ENCODE measurements around the gene BEST2. TPM values are rescaled to one million over a fixed set of nuclear protein-coding genes. Genes with fewer than 3 reads are reported as not detected.
"Not testable (repeated sequence)": the region's sequence is repeated elsewhere in the genome, so short reads cannot be mapped to it uniquely, and the experiment has no call there.

Gene BEST2
- total RNA-seq, 2 donors from 2014 or later, result not detected

DNA sequence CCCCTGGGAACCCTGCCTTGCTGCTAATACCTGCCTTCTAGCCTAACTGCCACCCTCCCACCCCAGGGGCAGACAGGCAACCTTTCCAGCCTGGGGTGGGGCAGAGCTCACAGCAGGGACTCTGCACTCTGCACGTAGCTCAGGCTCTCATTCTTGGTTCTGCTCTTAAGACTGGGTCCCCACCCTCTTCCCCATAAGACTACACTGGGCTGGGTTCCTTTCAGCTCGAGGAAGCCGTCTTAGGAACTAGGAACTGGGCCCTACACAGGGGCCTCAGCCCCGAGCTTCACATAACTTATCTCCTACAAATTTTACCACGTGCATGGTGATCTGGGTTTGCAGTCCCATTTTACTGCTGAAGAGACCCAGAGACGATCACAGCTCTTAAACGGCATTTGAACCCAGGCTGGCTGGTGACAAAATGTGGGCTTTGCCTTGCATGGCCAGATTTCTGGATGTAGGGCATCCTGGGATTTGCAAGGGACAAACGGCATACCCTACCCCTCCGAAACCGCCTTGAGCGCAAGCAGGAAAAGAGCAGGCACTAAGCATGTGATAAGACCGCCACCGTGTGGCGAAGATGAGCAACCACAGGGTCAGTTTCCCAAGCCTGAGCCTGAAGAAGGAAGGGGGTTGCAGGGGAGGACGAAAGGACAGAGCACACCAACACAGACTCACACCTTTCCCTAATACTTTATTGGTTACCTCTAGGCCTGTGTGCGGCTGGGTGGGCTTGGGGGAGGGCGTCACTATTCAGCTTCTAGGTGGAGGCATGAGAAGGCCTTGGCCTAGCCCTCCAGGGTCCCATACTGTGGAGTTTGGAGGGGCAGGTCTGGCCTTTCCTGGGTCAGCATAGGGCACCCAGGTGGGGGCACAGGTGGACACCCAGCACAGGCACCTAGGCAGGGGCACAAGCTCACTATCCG, 44.8 kb downstream of the BEST2 start:
- peaks cover 5 to 14% of the 10 kb centered on the region in 2 donors for H3K36me3 Mint-ChIP-seq (ENCODE audit: insufficient read depth in 2 of 2)
- peak overlapping the region; percentile 87 to 94 for H3K4me3 Mint-ChIP-seq
- ATAC-seq (replicated peaks in 1 of 2) (peak in 1 of 2 donors; percentile 7), DNase-seq (peak; percentile 76 to 79)
- no peaks in the 10 kb centered on the region for H3K9me3 Mint-ChIP-seq
- H3K4me1 Mint-ChIP-seq (ENCODE audit: low read depth), result peaks cover 45% of the 10 kb centered on the region
- no peaks in the 10 kb centered on the region for H3K27me3 Mint-ChIP-seq (ENCODE audit: low read depth)
- H3K27ac Mint-ChIP-seq, result peak overlapping the region; percentile 43

DNA sequence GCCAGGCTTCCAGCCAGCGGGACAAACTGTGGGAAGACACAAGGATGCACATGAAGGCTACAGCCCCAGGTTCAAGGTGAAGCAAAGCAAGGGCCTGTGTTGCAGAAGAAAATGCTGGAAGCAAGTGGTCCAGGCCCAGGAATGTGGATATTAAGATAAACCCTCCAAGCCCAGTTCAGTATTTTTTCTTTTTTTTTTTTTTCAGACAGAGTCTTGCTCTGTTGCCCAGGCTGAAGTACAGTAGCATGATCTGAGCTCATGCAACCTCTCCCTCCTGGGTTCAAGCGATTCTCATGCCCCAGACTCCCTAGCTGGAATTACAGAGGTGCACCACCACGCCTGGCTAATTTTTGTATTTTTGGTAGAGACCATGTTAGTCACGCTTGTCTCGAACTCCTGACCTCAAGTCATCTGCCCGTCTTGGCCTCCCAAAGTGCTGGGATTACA, 45.6 kb downstream of the BEST2 start:
- Mint-ChIP-seq H3K9me3 (no peaks in the 10 kb centered on the region), H3K27me3 (ENCODE audit: low read depth) (no peaks in the 10 kb centered on the region), H3K36me3 (ENCODE audit: insufficient read depth in 2 of 2) (peaks cover 5 to 11% of the 10 kb centered on the region in 2 donors), H3K27ac (no peak overlapping the region), H3K4me1 (ENCODE audit: low read depth) (peaks cover 47% of the 10 kb centered on the region), H3K4me3 (no peak overlapping the region)
- no peak for DNase-seq
- no peak for ATAC-seq (replicated peaks in 1 of 2)

DNA sequence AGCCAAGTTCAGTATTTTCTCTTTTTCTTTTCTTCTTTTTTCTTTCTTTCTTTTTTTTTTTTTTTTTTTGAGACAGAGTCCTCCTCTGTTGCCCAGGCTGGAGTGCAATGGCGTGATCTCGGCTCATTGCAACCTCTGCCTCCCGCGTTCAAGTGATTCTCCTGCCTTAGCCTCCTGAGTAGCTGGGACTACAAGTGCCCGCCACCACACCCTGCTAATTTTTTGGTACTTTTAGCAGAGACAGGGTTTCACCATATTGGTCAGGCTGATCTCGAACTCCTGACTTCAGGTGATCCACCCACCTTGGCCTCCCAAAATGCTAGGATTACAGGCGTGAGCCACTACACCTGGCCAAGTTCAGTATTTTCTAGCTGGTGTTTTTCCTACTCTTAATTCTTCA, 46.0 kb downstream of the BEST2 start:
- not testable (repeated sequence) for ATAC-seq (replicated peaks in 1 of 2); H3K9me3 Mint-ChIP-seq; DNase-seq; H3K4me3 Mint-ChIP-seq; H3K27me3 Mint-ChIP-seq (ENCODE audit: low read depth)
- H3K4me1 Mint-ChIP-seq (ENCODE audit: low read depth), result peaks cover 51% of the 10 kb centered on the region
- peak overlapping the region; percentile 68 for H3K27ac Mint-ChIP-seq
- peaks cover 5 to 11% of the 10 kb centered on the region in 2 donors for H3K36me3 Mint-ChIP-seq (ENCODE audit: insufficient read depth in 2 of 2)

DNA sequence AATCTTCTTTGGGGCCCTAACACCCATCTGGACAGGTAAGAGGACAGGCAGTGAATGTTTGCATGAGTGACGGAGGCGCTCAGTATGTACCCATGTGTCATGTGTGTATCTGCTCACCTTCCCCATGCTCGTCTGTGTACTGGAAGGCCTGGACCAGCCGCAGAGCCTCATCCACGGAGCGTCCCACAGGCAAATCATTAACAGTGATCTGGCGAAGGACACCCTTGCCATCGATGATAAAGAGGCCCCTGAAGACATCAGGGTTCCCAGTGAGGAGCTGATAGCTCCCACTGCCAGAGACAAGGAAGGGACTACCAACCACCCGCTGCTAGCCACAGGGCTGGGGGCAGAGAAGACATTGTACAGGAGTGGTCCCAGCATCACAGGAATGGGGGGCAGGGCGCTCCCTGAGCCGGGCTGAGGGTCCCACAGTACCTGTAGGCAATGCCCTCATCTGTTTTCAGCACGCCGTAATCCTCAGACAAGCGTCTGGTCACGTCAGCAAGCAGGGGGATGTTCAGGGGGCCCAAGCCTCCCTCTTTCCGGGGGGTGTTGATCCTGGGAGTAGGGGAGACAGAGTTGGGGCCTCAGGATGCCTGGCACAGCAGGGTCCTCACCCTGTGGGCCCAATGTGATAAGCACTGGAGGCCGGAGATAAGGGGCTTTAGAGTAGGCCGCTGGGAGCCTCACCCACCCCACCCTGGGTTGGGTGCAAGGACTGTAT, 48.3 kb downstream of the BEST2 start:
- Mint-ChIP-seq H3K27ac (no peak overlapping the region), H3K27me3 (ENCODE audit: low read depth) (no peaks in the 10 kb centered on the region), H3K4me3 (peak overlapping the region; percentile 94), H3K4me1 (ENCODE audit: low read depth) (peaks cover 43% of the 10 kb centered on the region), H3K9me3 (no peaks in the 10 kb centered on the region), H3K36me3 (ENCODE audit: insufficient read depth in 2 of 2) (peaks cover 1 to 5% of the 10 kb centered on the region in 2 donors)
- no peak for DNase-seq
- ATAC-seq (replicated peaks in 1 of 2), result no peak

DNA sequence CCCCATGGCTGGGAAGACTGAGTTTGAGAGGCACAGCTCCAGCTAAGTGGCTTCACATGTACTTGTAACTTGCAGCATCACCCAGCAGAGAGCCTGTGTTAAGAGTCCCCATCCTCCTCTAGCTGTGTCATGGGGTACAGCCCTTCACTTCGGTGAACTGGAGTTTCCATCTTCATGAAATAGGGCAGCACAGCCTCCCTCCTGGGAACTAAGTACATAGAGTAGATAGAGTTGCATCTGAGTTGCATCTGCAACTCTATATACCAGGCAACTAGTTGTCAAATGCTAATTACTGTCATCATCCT, 48.8 kb downstream of the BEST2 start:
- DNase-seq, result no peak
- Mint-ChIP-seq H3K27me3 (ENCODE audit: low read depth) (no peaks in the 10 kb centered on the region), H3K36me3 (ENCODE audit: insufficient read depth in 2 of 2) (peaks cover 1 to 5% of the 10 kb centered on the region in 2 donors), H3K4me1 (ENCODE audit: low read depth) (peaks cover 42% of the 10 kb centered on the region), H3K9me3 (no peaks in the 10 kb centered on the region), H3K27ac (peak overlapping the region; percentile 68), H3K4me3 (peak overlapping the region; percentile 94)
- no peak for ATAC-seq (replicated peaks in 1 of 2)

DNA sequence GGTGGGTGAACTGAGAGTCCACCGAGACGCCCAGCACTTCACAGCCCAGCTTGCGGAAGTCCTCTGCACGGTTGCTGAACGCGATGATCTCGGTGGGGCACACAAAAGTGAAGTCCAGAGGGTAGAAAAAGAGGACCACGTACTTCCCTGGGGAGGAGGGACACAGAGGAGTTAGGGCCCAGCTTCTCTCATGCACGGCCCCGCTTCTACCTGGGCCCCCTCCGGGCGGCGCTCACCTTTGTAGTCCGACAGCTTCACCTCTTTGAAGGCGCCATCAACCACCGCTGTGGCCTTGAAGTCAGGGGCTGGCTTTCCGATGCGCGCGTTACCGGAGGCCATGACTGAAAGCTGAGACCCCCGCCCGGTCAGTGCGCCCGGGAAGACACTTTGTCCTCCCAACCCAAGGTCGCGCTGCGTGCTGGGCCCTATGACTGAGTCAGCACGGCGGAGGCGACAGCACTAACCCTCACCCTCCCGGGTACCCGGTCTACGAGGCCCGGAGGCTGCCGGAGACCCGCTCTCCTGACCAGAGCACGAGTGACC, 49.4 kb downstream of the BEST2 start:
- Mint-ChIP-seq H3K36me3 (ENCODE audit: insufficient read depth in 2 of 2) (peaks cover 1 to 5% of the 10 kb centered on the region in 2 donors), H3K4me3 (peak overlapping the region; percentile 94), H3K9me3 (no peaks in the 10 kb centered on the region), H3K4me1 (ENCODE audit: low read depth) (peaks cover 41% of the 10 kb centered on the region), H3K27me3 (ENCODE audit: low read depth) (no peaks in the 10 kb centered on the region), H3K27ac (peak overlapping the region; percentile 87)
- DNase-seq (peak; percentile 35 to 47), ATAC-seq (replicated peaks in 1 of 2) (peak; percentile 31 to 32)

DNA sequence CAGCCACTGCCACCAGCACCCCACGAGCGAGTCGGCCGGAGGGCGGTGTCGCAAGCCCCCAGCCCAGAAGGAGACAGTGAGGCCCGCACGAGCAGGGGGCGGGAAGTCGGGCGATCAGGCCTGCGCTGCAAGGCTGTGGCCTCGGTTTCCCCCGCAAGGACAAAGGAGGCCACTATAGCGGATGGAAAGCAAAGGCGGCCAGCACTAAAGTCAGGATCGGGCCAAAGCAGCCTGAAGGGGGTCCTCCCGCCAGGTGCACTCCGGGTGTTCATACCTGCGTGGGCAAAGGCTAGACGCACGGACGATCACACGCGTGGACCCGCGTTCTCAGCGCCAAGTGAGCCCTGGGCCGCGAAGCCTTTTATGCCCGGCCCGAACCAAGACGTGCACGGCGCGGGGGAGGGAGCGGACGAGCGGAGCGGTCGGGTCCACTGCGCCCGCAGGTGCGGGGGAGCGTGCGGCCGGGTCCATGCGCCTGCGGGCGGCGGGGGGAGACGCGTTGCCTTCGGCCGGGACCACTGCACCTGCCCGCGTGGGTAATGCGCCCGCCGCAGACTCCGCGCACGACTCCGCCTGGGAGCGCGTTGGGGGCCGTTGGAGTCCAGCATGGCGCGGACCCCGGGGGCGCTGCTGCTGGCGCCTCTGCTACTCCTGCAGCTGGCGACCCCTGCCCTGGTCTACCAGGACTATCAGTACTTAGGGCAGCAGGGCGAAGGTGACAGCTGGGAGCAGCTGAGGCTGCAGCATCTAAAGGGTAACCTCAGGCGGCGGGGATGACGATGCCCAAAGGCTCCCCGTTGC, 50.1 kb downstream of the BEST2 start, which contains the start of the genes PRDX2 and THSD8:
TSS of gene PRDX2 (minus strand) at position 335 of the 801 bp plus-strand sequence. CDS start 539 bp downstream, outside the sequence.
TSS of gene THSD8 (plus strand) at position 604 of the 801 bp plus-strand sequence. CDS start at position 607, 3 bp downstream.
- no peaks in the 10 kb centered on the region for H3K9me3 Mint-ChIP-seq
- ATAC-seq (replicated peaks in 1 of 2) (peak; percentile 70 to 71), DNase-seq (peak; percentile 88 to 90)

DNA sequence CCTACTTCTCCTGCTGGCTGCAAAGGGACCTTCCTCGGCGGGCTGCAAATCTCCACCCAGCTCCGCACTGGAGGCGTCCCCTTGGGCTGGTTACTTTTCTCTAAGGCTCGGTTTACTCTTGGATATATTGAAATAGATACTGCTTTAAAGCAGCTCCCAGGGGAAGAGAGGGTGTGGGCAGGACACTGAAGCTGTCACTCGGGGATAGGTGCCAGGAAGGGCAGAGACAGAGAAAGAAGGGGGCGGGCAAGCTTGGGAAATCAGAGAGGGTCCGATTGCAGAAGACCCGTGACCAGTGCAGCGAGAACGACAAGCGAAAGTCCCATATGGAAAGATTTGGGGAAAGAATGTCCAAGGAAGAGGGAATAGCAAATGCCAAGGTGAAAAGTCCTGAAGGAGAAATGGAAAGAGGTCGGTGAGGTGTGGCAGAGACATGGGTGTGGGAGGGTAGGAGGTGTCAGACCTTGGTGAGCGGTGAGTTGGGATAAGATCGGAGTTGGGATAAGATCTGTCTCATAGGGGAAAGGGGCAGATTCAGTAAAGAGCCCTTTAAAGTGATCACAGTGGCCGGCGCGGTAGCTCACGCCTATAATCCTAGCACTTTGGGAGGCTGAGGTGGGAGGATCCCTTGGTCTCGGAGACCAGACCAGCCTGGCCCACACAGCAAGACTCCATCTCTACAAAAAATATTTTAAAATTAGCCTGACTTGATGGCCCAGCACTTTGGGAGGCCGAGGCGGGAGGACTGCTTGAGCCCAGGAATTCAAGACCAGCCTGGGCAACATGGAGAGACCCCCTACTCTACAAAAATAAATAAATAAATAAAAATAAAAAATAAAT, 50.9 kb downstream of the BEST2 start:
- Mint-ChIP-seq H3K4me1 (ENCODE audit: low read depth) (peaks cover 47% of the 10 kb centered on the region), H3K27ac (no peak overlapping the region), H3K27me3 (ENCODE audit: low read depth) (no peaks in the 10 kb centered on the region), H3K9me3 (no peaks in the 10 kb centered on the region), H3K4me3 (peak overlapping the region; percentile 94), H3K36me3 (ENCODE audit: insufficient read depth in 2 of 2) (peaks cover 1 to 10% of the 10 kb centered on the region in 2 donors)
- DNase-seq (no peak), ATAC-seq (replicated peaks in 1 of 2) (no peak)

More for the DNA sequence above, 50.1 kb downstream of the BEST2 start, which contains the start of the genes PRDX2 and THSD8:
- peak within 1 kb of the TSS; percentile 94 for H3K4me3 Mint-ChIP-seq
- H3K27ac Mint-ChIP-seq, result peak within 1 kb of the TSS; percentile 87
- H3K36me3 Mint-ChIP-seq (ENCODE audit: insufficient read depth in 2 of 2), result peaks cover 1 to 7% of the 10 kb centered on the region in 2 donors
- H3K27me3 Mint-ChIP-seq (ENCODE audit: low read depth), result no peaks in the 10 kb centered on the region
- peaks cover 41% of the 10 kb centered on the region for H3K4me1 Mint-ChIP-seq (ENCODE audit: low read depth)

DNA sequence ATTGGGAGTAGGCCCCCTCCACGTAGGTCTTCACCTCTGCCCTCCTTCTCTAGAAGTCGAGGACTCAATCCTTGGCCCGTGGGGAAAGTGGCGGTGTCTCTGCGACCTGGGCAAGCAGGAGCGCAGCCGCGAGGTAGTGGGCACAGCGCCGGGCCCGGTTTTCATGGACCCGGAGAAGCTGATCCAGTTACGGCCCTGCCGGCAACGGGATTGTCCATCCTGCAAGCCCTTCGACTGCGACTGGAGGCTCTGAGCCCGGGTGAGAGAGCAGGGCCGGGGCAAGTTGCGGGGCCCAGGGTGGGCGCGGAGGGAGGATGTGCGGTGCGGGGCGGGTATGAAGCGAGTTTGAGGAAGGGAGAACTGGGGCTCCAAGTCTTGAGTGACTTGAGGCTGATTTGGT, 52.5 kb downstream of the BEST2 start:
- ATAC-seq (replicated peaks in 1 of 2) (no peak), DNase-seq (no peak)
- no peak overlapping the region for H3K4me3 Mint-ChIP-seq
- H3K36me3 Mint-ChIP-seq (ENCODE audit: insufficient read depth in 2 of 2), result peaks cover 2 to 9% of the 10 kb centered on the region in 2 donors
- H3K27me3 Mint-ChIP-seq (ENCODE audit: low read depth), result no peaks in the 10 kb centered on the region
- no peak overlapping the region for H3K27ac Mint-ChIP-seq
- H3K4me1 Mint-ChIP-seq (ENCODE audit: low read depth), result peaks cover 52% of the 10 kb centered on the region
- no peaks in the 10 kb centered on the region for H3K9me3 Mint-ChIP-seq

DNA sequence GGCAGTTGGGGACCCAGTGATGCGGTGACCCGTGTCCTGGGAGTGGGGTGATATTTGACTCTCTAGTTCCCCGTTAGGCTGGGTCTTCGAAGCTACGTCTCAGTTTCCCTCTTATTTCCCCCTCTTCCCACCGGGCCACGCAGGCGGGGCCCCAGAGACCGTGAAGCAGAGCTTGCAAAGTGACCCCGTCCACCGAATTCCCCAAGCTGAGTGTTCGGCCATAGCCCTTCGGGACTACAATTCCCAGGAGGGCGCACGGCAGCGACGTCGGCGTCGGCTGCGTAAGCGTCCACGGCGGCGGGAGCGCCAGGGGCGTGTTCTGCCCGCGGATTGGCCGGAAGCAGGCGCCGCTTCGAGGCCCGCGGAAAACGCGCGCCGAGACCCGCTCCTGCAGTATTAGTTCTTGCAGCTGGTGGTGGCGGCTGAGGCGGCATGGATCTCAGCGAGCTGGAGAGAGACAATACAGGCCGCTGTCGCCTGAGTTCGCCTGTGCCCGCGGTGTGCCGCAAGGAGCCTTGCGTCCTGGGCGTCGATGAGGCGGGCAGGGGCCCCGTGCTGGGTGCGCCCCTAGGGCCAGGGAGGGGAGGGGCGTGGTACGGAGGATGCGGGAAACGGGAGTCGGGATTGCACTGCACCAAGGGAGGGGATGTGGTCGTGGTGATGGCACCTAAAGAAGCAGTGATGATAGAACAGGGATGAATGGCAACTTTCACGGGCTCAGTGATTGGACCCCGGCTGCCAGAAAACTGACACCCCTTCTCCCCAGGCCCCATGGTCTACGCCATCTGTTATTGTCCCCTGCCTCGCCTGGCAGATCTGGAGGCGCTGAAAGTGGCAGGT, 54.9 kb downstream of the BEST2 start, which contains the start of gene RNASEH2A:
TSS of gene RNASEH2A (plus strand) at position 343 of the 840 bp plus-strand sequence. CDS start at position 433, 90 bp downstream.
- Mint-ChIP-seq H3K4me3 (peak within 1 kb of the TSS; percentile 86 to 98), H3K36me3 (ENCODE audit: insufficient read depth in 2 of 2) (peaks cover 2 to 7% of the 10 kb centered on the region in 2 donors), H3K4me1 (ENCODE audit: low read depth) (peaks cover 37% of the 10 kb centered on the region)

More for the DNA sequence above, 54.9 kb downstream of the BEST2 start, which contains the start of gene RNASEH2A:
- peak; percentile 92 to 93 for DNase-seq
- Mint-ChIP-seq H3K27me3 (ENCODE audit: low read depth) (no peaks in the 10 kb centered on the region), H3K9me3 (no peaks in the 10 kb centered on the region), H3K27ac (peak within 1 kb of the TSS; percentile 11)
- ATAC-seq (replicated peaks in 1 of 2), result peak; percentile 88 to 90

Data from activated T-cell treated with anti-CD3 and anti-CD28 coated beads, Interleukin-2, amount 50 U/mL, for 72 hours (primary cell).